Heart right ventricle (tissue), 16 donors: ENCODE measurements around the gene OSBPL6. TPM values are rescaled to one million over a fixed set of nuclear protein-coding genes. Genes with fewer than 3 reads are reported as not detected.

Source experiments
- ATAC-seq, 8 donors: fragments of 200-7000 bp; cut with Tn5 transposase; one replicate each; pipeline ENCODE4 v1.9.1; 2020; ENCODE audit warnings: mild to moderate bottlenecking in 8 of 8, moderate library complexity in 8 of 8, moderate number of reproducible peaks in 1 of 8
- DNase-seq, 2 donors: peaks; one replicate each; pipeline ENCODE4 v3.0.0-alpha.2; 2020
- H3K27ac ChIP-seq, 10 donors: fragments of 200-600 bp; sonication (generic) in 2 of 10; one replicate each; pipeline versions ENCODE4 v1.5.0 to v1.8.0; 2020 to 2022; ENCODE audit warnings: mild to moderate bottlenecking in 3 of 10
- H3K27me3 ChIP-seq, 7 donors: fragments of 200-600 bp; one replicate each; pipeline ENCODE4 v1.8.0; 2021 to 2022; ENCODE audit warnings: mild to moderate bottlenecking in 2 of 7
- H3K36me3 ChIP-seq, 9 donors: fragments of 200-600 bp; sonication (generic) in 1 of 9; one replicate each; pipeline versions ENCODE4 v1.5.0 to v1.8.0; 2020 to 2022; ENCODE audit warnings: mild to moderate bottlenecking in 2 of 9
- H3K4me1 ChIP-seq, 9 donors: fragments of 200-600 bp; sonication (generic) in 1 of 9; one replicate each; pipeline versions ENCODE4 v1.5.0 to v1.8.0; 2020 to 2022; ENCODE audit warnings: mild to moderate bottlenecking in 4 of 9
- H3K4me3 ChIP-seq, 10 donors: fragments of 200-600 bp; sonication (generic) in 2 of 10; one replicate each; pipeline versions ENCODE4 v1.5.0 to v1.8.0; 2020 to 2022; ENCODE audit warnings: mild to moderate bottlenecking in 7 of 10, moderate library complexity in 2 of 10
- H3K9me3 ChIP-seq, 11 donors: fragments of 200-600 bp in 10 of 11; sonication (generic) in 2 of 11; one replicate each; pipeline versions ENCODE4 v1.5.0 to v1.8.0; 2013 to 2022; ENCODE audit warnings: mild to moderate bottlenecking in 2 of 11, control low read depth in 1 of 11, moderate library complexity in 1 of 11
- WGBS, 2 donors: extraction: QIAGEN DNeasy Blood & Tissue Kit; methylation state at CpG; one replicate each; pipeline ENCODE4 v1.1.7; 2013; ENCODE audit warnings: inconsistent platforms in 1 of 2; 5-methylcytosine and 5-hydroxymethylcytosine counted together
- intact Hi-C, 10 donors: fragments of 100-400 bp; cut with DNase I; formaldehyde crosslinking; loops; one replicate each; pipeline versions ENCODE4 v1.11.1 to v1.14.2; 2022
- polyA plus RNA-seq, 2 donors: library from polyadenylated mRNA; stranded (reverse); fragments of 200-250 nt; gene quantifications; one replicate each; pipeline ENCODE4 v1.2.3, GENCODE V29; 2013
- total RNA-seq, 10 donors: library from RNA; stranded (reverse); fragmentation: NEBNext Ultra II Directional in 3 of 10; extraction: Animal tissue kit (Norgen Biotek cat#: 25700) in 3 of 10; gene quantifications; one replicate each; pipeline versions ENCODE4 v1.2.1 to v1.2.4, GENCODE V29; 2021 to 2023
- TF ChIP-seq, protein P1 (sequence below), 9 donors: fragments of 200-600 bp; sonication (generic) in 2 of 9; IDR thresholded peaks; one replicate each; pipeline versions ENCODE4 v1.5.0 to v1.8.0; 2021 to 2022; ENCODE audit warnings: antibody characterized with exemption in 9 of 9, mild to moderate bottlenecking in 5 of 9, moderate library complexity in 1 of 9
- donor health status: Arrhythmogenic right ventricular cardiomyopathy.
- donor health status: ischemic (EF 13 %, LVEDD 7.1; RV severe dilation, severe dysfunction).
- donor health status: healthy with polysubstance abuse.
- donor health status: DM: no; HTN: yes; CAD: no.
- donor health status: DM: no; HTN: no; CAD: no.
- donor health status: ischemic (EF 25% LVEDD 6.9; RV normal size, moderate dysfunction).
- donor health status: ischemic (EF 25% LVEDD 5.7; RV mildly dilated, moderate dysfunction).
- donor health status: healthy.
- donor health status: DM: yes; HTN: yes; CAD: no.
- donor health status: Ischemic cardiomyopathy.
- donor health status: ischemic (EF 35%, LVEDD 5.7; RV mildly dilated, moderate dysfunction).
- donor health status: nonischemic (EF 11% LVEDD 7.7; RV severe dilation, severe dysfunction).
- donor health status: DM: yes; HTN: yes; CAD: no.
- donor health status: PGD.
- donor health status: ischemic (EF 29% LVEDD 5.4; RV normal size, mild dysfunction).
- donor health status: nonischemic (EF 23%, LVEDD 6.1; RV moderate dilation, normal function).

The OSBPL6 gene
- total and polyA plus RNA-seq, 12 donors = 1.1 to 8.0 (median 4.4) TPM

DNA sequence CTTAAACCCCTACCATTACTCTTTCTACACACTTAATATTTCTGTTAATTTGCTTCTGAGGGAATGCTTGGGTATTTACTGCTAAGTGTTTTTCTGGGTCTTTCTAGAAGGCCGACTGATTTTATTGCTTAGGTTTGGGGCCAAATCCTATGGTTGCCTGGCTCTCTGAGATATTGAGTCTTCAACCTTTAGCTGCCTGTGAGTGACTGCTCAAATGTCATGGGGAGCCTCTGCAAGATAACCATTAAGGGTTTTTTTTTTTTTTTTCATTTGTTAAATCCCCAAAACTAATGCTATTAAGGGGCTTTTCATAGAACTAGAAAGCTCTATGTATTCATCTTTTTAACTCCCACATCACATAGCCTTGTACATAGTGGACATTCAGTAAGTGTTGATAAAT lies 5.0 kb downstream of the OSBPL6 start:
- WGBS, 2 donors = 90% methylated on average over 1 of the region's 1 CpG
- no peak overlapping the region for H3K27ac ChIP-seq
- TF ChIP-seq, protein P1, sequence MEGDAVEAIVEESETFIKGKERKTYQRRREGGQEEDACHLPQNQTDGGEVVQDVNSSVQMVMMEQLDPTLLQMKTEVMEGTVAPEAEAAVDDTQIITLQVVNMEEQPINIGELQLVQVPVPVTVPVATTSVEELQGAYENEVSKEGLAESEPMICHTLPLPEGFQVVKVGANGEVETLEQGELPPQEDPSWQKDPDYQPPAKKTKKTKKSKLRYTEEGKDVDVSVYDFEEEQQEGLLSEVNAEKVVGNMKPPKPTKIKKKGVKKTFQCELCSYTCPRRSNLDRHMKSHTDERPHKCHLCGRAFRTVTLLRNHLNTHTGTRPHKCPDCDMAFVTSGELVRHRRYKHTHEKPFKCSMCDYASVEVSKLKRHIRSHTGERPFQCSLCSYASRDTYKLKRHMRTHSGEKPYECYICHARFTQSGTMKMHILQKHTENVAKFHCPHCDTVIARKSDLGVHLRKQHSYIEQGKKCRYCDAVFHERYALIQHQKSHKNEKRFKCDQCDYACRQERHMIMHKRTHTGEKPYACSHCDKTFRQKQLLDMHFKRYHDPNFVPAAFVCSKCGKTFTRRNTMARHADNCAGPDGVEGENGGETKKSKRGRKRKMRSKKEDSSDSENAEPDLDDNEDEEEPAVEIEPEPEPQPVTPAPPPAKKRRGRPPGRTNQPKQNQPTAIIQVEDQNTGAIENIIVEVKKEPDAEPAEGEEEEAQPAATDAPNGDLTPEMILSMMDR (IDR thresholded peaks at IDR 0.05) = no peak
- no peaks in the 10 kb centered on the region for H3K36me3 ChIP-seq
- DNase-seq (no peak), ATAC-seq (no peak)
- intact Hi-C loops = loop anchor here in 5 of 10 donors (5.0 to 10.0 kb wide), 5 partner anchors 45 to 195 kb away; no protein-coding TSS in a partner anchor
- H3K4me3 ChIP-seq = no peak overlapping the region
- H3K9me3 ChIP-seq = no peaks in the 10 kb centered on the region
- peaks cover 0 to 46% (median 6%) of the 10 kb centered on the region in 7 donors for H3K27me3 ChIP-seq
- H3K4me1 ChIP-seq = peaks cover 0 to 22% (median 13%) of the 10 kb centered on the region in 9 donors

DNA sequence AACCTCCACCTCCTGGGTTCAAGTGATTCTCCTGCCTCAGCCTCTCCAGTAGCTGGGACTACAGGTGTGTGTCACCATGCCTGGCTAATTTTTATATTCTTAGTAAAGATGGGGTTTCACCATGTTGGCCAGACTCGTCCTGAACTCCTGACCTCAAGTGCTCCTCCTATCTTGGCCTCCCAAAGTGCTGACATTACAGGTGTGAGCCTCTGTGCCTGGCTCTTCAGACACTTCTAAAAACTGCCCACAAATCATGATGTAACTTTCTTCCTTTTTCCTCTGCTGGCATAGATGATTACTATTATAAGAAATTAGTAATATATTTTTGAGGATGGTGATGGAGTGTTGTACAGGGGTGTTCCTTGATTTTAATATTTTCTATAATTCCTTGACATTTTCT lies 6.0 kb downstream of the OSBPL6 start:
- 85 to 87% methylated on average over 1 of the region's 1 CpG for WGBS, 2 donors
- ATAC-seq (no peak), DNase-seq (no peak)
- Histone ChIP-seq H3K27me3 (peaks cover 0 to 36% (median 6%) of the 10 kb centered on the region in 7 donors), H3K36me3 (no peaks in the 10 kb centered on the region), H3K27ac (no peak overlapping the region), H3K4me1 (peaks cover 0 to 16% (median 7%) of the 10 kb centered on the region in 9 donors), H3K9me3 (no peaks in the 10 kb centered on the region), H3K4me3 (no peak overlapping the region)
- TF ChIP-seq, protein P1 (IDR thresholded peaks at IDR 0.05) = no peak
- intact Hi-C loops = no loop called here

DNA sequence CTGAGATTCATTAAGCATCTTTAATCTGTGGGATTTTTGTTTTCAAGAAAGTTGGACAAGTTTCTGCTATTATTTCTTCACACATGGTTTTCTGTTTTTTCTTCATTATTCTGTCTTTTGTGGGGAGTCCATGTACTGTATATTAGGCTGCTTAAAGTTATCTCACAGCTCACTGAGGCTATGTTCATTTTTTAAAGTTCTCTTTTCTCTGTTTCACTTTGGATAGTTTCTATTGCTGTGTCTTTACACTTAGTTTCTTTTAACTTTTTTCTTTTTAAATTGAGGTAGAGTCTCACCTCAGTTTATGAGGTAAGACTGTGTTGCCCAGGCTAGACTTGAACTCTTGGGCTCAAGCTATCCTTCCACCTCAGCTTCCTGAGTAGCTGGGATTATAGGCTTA lies 8.6 kb downstream of the OSBPL6 start:
- H3K9me3 ChIP-seq = no peaks in the 10 kb centered on the region
- DNase-seq (no peak), ATAC-seq (no peak)
- no peaks in the 10 kb centered on the region for H3K36me3 ChIP-seq
- TF ChIP-seq, protein P1 (IDR thresholded peaks at IDR 0.05) = no peak
- H3K27me3 ChIP-seq = peaks cover 0 to 11% (median under 1%) of the 10 kb centered on the region in 7 donors
- H3K4me3 ChIP-seq = no peak overlapping the region
- intact Hi-C loops = no loop called here
- peaks cover 0 to 5% (median 0%) of the 10 kb centered on the region in 9 donors for H3K4me1 ChIP-seq
- no peak overlapping the region for H3K27ac ChIP-seq

DNA sequence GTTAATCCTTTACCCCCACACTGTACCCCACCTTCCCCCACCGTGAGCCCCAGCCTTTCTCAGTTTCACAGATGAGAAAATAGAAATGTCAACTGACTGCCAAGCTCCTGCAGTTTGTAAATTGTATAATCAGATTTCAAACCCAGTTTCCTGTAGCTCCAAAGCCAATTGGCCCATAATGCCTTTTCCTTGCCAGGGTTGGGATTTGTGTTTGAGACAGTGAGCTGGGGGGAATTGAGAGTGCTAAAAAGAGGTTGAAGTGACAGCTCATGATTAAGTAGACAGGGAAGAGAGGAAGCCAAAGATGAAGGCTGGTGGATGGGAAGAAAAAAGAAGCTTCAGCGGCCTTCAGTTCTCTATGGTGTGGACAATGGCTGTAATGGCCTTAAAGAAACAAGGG lies 10.7 kb downstream of the OSBPL6 start:
- ATAC-seq = no peak
- DNase-seq = no peak
- WGBS, 2 donors = 47 to 61% methylated on average over 2 of the region's 2 CpGs
- H3K4me3 ChIP-seq = no peak overlapping the region
- no peaks in the 10 kb centered on the region for H3K27me3 ChIP-seq
- no peaks in the 10 kb centered on the region for H3K9me3 ChIP-seq
- H3K36me3 ChIP-seq = no peaks in the 10 kb centered on the region
- H3K4me1 ChIP-seq = peaks cover 0 to 5% (median 0%) of the 10 kb centered on the region in 9 donors
- TF ChIP-seq, protein P1 (IDR thresholded peaks at IDR 0.05) = no peak
- intact Hi-C loops = loop anchor here in 1 of 10 donors (5.0 kb wide), 1 partner anchor 73 kb away; no protein-coding TSS in a partner anchor
- H3K27ac ChIP-seq = no peak overlapping the region
